Measurements from ENCODE around the gene COA6.

The COA6 gene, protein sequence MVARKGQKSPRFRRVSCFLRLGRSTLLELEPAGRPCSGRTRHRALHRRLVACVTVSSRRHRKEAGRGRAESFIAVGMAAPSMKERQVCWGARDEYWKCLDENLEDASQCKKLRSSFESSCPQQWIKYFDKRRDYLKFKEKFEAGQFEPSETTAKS

DNA sequence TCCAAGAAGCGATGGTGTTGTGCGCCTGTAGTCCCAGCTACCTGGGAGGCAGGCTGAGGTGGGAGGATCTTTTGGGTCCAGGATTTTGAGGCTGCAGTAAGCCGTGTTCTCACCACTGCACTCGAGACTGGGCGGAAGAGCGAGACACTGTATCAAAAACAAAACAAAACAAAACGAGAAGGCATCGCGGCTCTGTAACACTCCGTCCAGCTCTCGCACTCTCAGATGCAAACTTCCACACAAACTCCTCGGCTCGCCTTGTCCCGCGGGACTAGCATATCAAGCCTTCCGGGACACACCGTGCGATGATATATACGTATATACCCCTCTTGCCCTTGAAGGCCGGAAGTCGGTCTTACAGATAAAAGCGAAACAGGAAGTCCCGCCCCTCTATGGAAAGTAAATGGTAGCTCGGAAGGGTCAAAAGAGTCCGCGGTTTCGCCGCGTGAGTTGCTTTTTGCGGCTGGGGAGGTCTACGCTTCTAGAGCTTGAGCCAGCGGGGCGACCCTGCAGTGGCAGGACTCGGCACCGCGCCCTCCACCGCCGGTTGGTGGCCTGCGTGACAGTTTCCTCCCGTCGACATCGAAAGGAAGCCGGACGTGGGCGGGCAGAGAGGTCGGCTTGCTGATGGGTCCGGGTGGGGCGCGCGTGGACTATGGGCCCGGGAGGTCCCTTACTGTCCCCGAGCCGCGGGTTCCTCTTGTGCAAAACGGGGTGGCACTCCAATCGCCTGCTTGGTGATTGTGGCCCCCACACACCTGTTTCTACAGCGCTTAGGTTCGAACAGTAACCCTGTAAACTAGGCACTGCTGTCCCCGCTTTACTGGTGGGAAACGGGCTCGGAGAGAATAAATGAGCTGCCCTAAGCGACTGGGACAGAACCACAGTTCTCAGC, at the start of gene COA6:
TSS of gene COA6 (plus strand) at position 393 of the 895 bp plus-strand sequence. CDS start at position 404, 11 bp downstream.
- DNase-seq = peak; percentile 95

DNA sequence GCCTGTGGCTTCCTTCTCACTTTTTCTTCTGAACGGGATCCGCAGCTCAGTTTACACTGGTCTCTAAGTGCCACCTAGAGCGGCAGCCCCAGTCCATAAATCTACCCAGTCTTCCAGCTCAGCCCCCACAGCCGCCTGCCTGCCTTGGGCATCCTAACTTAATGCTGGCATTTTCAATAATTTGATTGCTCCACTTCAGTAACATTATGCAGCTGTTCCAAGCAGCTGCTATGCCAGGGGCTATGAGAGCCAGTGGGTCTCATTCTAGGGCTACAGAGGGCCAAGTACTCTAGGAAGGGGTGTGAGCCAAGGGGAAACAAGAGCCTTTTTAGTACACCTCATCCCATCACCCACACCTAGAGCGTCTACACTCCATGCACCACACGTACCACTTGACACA, 48.4 kb upstream of the COA6 start:
- no peak for DNase-seq

DNA sequence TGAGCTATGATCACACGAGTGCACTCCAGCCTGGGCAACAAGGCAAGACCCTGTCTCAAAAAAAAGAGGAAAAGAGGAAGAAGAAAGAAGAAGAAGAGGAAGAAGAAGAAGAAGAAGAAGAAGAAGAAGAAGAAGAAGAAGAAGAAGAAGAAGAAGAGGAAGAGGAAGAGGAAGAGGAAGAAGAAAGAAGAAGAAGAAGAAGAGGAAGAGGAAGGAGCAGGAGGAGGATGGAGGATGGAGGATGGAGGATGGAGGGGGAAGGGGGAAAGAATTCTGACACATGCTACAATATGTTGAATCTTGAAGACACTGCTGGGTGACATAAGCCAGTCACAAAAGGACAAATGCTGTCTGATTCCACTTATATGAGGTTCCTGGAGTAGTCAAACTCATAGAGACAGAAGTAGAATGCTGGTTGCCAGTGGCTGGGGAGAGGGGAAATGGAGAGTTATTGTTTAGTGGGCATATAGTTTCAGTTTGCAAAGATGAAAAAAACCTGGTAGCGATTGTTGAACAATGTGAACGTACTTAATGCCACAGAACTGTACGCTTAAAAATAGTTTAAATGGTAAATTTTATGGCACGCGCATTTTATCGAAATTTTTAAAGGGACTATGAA, 47.3 kb upstream of the COA6 start:
- DNase-seq = no peak

DNA sequence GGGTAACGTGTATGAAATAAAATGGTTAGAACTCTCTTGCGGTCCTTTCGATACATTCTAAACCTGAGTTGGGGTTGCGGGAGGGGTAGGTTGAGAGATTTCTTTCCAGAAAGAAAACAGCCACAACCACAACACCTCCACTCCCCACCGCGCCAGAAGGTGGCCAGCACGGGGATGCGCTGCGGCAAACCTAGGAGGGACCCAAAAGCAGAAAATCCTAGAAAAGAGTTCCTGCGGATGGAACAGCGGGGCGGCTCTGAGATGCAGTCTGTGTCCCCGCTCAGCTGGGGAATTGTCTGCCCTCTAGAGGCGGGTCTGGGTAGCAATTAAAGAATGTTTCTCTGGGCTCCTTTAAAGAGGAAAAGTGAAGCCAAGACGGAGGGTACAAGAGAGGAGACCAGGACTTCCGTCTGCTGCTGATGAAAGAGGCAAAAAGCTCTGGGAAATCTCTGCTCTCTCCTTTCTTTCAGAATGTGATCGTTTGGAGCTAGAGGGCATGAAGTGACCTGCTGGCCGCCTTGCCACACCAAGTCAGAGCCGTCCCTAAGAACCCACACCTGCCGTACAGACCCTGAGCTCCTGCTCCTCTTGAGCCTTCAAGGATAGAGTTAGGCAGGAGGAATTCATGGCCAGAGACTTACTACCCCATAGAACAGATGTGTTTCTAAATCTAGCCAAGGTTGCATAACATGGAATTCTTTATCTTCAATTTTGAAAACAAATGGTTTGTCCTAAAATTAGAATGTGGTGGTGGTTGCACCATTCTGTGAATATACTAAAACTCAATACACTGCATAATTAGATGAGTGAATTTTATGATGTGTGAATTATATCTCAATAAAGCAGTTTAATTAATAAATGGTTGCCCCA, 46.5 kb upstream of the COA6 start:
- peak; percentile 48 for DNase-seq

DNA sequence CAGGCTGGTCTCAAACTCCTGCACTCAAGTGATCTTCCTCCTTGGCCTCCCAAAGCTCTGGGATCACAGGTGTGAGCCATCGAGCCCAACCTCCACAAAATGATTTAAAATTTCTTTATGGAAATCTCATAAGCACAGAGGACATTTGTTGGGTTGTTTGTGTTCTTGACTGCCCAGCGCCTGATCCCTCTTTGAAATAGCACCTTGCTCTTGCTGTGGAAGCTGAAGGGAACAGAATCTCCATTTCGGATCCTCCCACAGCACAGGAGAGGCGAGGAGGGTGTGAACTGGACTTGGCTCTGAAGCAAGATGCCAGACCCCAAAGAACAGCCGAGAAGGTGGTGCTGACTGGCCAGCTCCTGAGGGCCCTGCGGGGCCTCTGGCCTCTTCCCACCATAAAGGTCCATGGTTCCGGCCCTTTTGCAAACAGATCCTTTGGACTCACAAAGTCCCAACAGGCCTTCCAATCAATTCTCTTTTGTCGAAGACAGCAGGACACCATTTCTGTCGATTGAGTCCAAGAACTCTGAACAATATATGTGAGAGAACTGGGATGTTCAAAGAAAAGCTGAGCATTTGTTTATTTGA, 45.6 kb upstream of the COA6 start:
- DNase-seq = no peak

DNA sequence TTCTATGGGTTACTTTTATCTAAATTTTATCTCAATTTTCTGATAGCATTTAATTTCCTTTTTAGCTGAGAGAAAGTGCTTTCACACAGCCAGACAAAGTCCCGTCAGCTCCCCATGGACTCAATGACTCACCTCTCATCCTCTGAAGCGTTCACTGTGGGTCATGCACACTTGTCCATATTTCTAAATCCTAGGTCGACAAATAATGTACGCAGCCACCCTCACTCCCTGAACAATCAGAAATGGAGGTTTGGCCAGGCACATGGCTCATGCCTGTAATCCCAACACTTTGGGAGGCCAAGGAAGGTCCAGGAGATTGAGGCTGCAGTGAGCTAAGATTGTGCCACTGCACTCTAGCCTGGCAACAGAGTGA, 42.4 kb upstream of the COA6 start:
- DNase-seq = no peak

DNA sequence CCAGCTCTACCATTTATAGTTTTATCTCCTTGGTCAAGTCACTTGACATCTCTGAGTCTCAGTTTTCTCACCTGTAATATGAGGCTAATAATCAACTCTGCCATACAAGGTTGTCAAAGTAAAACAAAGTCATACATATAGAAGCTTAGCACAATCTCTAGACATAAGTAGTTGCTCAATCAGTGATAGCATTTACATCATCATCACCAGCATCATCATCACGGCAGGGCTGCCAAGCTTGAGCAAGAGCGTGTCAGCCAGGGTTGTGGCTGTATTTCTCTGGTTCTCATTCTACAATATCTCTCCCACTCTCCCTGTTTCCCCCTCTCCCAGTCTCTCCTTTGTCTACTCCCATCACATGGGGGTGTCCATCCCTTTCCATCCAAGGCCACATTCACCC, 41.7 kb upstream of the COA6 start:
- DNase-seq = no peak

DNA sequence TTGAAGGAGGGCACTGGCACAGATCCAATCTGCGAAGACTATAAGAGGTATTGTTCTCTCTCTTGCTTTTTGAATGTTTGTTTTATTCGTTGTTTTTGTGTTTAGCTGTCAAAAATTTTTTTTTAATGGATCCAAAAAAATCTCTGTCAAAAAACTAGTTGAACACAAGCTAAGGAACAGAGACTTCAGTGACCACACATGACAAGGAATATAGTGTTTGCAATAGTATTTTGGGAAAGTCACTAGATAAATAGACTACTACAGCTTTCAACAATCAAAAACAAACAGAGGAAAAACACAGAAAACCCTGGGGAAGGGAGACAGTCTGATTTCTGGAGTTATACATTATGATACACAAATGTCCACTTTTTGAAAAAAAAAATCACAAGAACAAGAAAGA, 36.9 kb upstream of the COA6 start:
- DNase-seq = no peak

DNA sequence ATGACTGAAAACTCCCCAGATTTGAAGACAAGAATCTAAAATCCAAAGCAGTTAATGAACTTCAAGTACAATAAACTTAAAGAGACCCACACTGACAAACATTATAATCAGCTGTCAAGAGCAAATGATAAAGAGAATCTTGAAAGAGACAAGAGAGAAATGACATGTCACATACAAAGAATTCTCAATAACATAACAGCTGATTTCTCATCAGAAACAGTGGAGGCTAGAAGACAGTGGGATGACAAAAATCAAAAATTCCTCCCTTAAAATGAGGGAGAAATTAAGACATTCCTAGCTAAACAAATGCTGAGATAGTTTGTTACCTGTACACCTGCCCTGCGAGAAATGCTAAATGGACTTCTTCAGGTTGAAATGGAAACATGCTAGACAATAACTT, 36.0 kb upstream of the COA6 start:
- DNase-seq = no peak

DNA sequence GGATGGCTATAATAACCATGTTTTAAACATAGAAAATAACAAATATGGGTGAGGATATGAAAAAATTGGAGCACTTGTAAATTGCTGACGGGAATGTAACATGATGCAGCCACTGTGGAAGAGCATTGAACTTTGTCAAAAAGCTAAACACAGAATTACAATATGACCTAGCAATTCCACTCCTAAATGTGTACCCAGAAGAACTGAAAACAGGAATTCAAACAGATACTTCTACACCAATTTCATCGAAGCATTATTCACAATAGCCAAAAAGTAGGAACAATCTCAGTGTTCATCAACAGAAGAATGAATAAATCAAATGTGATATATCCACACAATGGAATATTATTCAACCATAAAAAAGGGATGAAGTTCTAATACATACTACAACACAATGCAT, 32.7 kb upstream of the COA6 start:
- no peak for DNase-seq

DNA sequence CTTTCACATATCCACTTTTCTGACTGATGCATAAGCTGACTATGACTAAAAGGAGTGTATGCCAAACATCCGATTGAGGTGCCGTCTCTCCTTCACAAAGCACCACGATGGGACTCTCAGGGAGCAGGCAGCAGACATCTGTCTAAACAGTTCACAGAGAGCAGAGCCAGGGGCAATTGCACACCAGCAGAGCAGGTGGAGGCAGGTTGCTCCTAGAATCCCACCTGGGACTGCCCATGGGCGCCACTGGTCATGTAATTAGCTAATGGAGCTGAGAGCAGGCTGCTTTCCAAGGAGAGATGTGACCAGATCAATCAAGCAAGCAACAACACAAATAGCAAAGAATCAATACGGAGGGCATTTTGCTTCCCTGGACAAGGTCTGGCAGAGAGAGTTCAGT, 30.5 kb upstream of the COA6 start:
- no peak for DNase-seq

DNA sequence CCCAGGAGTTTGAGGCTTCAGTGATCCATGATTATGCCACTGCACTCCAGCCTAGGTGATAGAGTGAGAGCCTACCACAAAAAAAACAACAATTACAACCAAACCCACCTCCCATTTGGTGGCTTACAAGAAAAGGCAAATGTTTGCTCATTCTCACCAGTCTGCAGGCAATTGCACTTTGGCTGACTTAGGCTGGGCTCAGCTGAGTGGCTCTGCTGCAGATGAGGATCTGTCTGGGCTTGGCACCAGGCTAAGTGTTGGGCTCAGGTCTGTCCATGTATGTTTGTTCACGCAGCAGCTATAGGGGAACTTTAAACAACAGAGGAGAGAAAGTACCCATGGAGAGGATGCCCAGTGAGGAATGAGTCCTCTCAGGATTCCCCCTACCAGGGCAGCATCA, 28.0 kb upstream of the COA6 start:
- no peak for DNase-seq

DNA sequence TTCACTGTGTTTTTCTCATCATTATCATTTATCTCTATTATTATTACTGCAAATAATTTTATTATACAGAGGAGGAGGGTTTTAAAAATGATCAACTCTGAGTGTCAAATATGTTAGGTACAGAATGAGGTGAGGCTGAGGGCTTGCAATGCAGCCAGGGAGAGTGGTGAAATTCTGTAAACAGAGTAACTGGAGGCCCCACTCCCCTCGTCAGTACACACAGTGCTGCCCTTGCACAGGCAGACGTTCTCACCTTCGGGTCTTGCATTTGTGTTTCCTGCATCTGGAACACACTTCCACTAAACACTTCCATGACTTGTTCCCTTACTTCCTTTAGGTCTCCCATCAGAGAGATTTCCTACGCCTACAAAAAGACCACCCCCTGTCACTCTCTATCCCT, 24.3 kb upstream of the COA6 start:
- DNase-seq = no peak

DNA sequence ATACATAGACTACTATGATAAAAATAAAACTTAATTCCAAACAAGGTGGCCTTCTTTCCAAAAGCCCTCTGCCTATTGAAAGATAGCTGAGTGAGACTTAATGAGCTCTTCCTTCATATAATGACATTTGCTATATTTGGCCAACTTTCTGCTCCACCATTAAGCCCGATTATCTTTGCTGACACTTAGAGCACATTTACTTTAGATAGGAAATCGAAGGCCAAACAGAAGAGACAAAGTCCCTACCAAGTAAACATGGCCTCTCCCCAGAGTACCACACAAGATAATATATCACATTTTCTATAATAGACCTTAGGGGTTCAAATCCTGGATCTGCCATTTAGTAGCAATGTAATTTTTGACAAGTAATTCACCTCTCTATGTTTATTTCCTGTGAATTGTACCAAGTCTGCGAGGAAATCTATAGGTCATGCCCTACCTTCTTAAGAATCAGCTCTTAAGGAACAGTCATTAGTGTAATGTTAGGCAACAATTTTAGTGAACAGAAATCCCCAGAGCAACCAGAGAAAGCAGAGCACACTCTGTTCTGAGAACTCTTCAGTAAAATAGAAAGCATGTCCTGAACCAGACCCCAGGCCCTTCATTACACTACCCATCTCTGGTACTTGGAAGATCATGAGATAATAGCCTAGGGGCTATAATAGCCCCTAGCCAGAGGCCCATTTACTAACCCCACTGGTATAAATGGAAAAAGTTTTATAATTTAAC, 17.3 kb upstream of the COA6 start:
- DNase-seq = no peak

DNA sequence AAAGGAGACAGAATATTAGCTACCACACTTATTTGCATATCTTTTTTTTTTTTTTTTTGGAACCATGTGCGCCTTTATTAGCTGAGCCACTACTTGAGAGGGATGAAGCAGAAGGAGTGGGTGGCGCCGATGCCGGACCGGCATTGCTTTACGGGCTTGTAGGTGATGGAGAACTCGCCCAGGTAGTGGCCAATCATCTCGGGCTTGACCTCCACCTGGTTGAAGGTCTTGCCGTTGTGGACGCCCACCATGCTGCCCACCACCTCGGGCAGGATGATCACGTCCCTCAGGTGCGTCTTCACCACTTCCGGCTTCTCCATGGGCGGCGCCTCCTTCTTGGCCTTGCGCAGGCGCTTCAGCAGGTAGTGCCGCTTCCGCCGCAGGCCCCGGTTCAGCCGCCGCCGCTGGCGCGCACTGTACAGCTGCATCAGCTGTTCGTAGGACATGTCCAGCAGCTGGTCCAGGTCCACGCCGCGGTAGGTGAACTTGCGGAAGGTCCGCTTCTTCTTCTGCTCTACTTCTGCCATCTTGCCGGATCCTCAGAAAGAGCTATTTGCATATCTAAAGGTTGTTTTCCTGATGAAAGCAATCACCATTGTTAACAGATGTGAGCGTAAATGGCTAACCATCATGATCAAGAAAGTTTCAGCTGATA, 16.5 kb upstream of the COA6 start:
- DNase-seq = peak; percentile 42

DNA sequence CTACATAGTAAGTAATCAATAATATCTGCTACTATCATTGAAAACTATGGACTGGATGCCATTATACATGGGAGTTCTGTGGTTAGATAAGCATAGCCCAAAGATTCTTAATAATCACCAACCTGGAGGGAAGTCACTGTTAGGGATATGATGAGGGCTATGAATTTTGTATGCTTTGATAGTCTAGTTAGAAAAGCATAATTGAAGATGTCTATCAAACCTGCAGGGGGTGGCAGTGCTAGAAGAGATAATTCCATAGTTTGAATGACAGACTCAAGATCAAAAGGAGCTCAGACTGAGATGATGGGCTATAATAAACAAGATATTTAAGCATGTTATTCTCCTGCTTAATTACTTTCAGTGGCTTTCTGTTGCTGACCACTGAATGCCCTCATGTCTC, 15.4 kb upstream of the COA6 start:
- no peak for DNase-seq

DNA sequence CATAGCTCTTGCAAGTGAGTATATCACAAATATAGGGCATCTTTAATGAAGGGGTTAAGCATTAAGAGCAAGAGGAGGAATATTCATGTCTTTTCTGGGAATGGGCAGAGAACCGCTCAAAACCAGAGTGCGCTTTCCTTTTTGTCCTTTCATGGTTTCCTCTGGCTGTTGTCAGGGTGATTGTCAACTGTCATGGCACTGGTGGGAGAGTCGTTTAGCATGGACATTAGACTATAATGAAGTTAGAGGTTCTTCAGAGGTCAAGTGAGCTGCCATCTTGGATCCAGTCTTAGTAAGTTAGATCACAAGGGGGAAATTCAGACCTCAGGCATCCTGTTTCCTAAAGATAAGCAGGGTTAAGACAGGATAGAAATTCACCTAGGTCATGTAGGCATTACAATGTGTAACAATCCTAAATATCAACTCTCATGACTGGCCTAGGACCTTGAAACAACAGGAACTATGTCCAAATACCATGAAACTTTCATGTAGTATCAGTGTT, 12.1 kb upstream of the COA6 start:
- DNase-seq = no peak

DNA sequence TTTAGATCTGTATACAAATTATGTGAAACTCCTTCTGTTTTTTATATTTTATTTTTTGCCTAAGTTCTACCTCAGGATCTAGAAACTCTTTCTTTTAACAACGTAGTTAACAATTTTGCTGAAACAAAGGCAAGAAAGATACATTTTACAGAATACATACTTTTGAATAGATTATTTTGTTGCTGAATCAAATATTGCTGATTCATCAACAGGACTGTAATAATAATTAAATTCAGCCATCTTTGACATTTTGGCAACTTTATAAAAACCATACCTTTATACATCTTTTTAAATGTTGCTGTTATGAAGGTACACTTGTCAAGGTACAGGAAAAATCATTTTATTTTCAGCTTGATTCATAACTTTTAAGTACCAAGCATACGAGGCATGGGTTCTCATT, 10.7 kb upstream of the COA6 start:
- no peak for DNase-seq

DNA sequence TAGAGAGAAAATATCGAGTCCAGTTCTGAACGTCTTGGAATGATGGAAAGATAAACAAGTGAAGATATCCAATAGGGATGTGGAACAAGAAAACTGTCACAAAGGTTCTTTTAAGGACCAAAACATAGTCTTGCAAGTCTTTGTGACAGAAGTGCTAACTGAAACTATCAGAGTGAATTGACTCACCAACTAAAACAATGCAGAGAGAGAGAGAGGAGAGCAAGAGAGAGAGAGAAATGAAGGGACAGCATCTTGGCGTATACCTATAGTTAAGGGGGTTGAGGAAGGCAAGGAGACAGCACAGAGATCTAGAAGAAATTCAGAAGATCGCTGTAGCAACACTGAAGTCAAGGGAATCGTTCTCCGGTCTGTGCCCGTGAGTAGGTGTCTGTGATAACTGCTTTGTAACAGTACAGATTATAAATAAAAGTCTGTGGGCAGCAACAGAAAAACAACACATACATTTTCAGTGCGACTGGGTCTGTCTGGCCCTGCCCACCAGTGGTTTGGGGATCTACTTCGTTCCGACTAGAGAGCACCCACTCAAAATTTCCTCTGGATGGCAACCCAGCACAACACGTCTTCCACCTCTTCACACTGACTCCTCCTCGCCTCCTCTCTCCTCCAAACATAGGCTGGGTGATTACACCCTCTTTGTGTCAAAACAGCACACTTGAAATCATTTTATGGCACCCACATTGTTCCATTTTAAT, 4.8 kb upstream of the COA6 start:
- DNase-seq = no peak

DNA sequence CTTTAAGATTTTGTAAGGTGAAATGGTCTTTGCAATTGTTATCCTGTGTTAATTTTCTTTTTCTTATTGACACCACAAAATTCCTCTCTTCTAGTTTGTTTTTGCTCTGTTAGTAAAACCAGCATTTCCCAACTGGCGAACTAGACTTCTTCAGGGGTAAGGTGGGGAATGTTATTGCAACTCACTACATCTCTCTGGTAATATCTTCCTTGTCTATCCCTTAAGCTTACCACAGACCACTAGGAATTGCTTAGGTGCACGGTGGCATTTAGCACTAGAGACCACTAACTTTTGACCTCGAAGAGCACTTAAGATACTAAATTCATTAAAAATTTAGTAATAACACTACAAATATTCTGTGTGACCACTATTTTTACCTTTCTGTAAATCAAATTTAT, 4.2 kb upstream of the COA6 start:
- DNase-seq = no peak

DNA sequence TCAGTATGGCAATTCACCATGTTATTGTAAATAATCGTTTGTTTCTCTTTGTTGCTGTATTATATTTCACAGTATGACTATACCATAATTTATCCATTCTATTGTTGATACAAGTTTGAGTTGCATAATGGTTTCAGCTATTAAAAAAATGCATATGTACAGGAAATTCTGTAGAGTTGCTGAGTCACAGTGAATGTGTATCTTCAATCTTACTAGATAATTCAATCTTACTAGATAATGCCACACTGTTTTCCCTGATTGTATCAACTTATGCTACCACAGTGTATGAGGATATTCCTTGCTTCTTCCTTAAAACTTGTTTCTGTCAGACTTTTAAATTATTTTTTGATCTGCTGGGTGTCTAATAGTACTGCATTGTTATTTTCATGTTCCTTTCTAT, 3.5 kb upstream of the COA6 start:
- DNase-seq = no peak
